HG03139 (cell line): ENCODE data around the gene CCDC88C.
A peak's percentile ranks its signal among the peaks of the same experiment; 100 is the strongest.
"Not testable (repeated sequence)": the region's sequence is repeated elsewhere in the genome, so short reads cannot be mapped to it uniquely, and the experiment has no call there.

Source experiments
- ATAC-seq: cut with Tn5 transposase; IDR thresholded peaks from one replicate; pipeline ENCODE4 v1.9.1; 2021; ENCODE audit not compliant: unreplicated experiment

Gene CCDC88C

GRCh38 chr14:91416744-91417119, 888 bp downstream of the CCDC88C start:
- no peak for ATAC-seq

- ATAC-seq, result peak; percentile 50
These were observed 1.6 kb downstream of the CCDC88C start for GRCh38 chr14:91415794-91416743.

GRCh38 chr14:91414475-91414833, 3.2 kb downstream of the CCDC88C start:
- ATAC-seq, result no peak

GRCh38 chr14:91413547-91414474, 3.8 kb downstream of the CCDC88C start:
- ATAC-seq, result no peak

- no peak for ATAC-seq
These were observed 4.7 kb downstream of the CCDC88C start for GRCh38 chr14:91412939-91413338.

- no peak for ATAC-seq
These were observed 6.7 kb downstream of the CCDC88C start for GRCh38 chr14:91410771-91411536.

- no peak for ATAC-seq
These were observed 7.5 kb downstream of the CCDC88C start for GRCh38 chr14:91409928-91410718.

GRCh38 chr14:91409240-91409639, 8.4 kb downstream of the CCDC88C start:
- not testable (repeated sequence) for ATAC-seq

- ATAC-seq, result no peak
These were observed 10.6 kb downstream of the CCDC88C start for GRCh38 chr14:91406982-91407381.

GRCh38 chr14:91406451-91406850, 11.2 kb downstream of the CCDC88C start:
- ATAC-seq, result no peak

GRCh38 chr14:91405724-91406435, 11.7 kb downstream of the CCDC88C start:
- no peak for ATAC-seq

- no peak for ATAC-seq
These were observed 12.3 kb downstream of the CCDC88C start for GRCh38 chr14:91405241-91405721.

- ATAC-seq, result no peak
These were observed 14.6 kb downstream of the CCDC88C start for GRCh38 chr14:91402771-91403600.

- no peak for ATAC-seq
These were observed 15.3 kb downstream of the CCDC88C start for GRCh38 chr14:91402348-91402747.

- no peak for ATAC-seq
These were observed 15.9 kb downstream of the CCDC88C start for GRCh38 chr14:91401751-91402150.

- ATAC-seq, result no peak
These were observed 16.9 kb downstream of the CCDC88C start for GRCh38 chr14:91400696-91401095.

GRCh38 chr14:91399868-91400640, 17.6 kb downstream of the CCDC88C start:
- ATAC-seq, result no peak

GRCh38 chr14:91398707-91399106, 18.9 kb downstream of the CCDC88C start:
- no peak for ATAC-seq
